ENCODE results near the gene SPATA45. TPM values are rescaled to one million over a fixed set of nuclear protein-coding genes. Genes with fewer than 3 reads are reported as not detected.

SPATA45 gene
- total and polyA plus RNA-seq, 2 of the 13 experiments (the other 11 are each of a cell fraction or from before 2014, with no cell fraction given), result 0.17 to 0.64 TPM

GRCh38 chr1:212791676-212792395, 55.6 kb downstream of the SPATA45 start, which contains the start of the genes NSL1 and TATDN3 (continued):
- peak; percentile 38; the same call in 1 of the 2 replicates for TF ChIP-seq ZBTB14 (CRISPR knock-in tag; IDR thresholded peaks at IDR 0.05)
- peak; percentile 80 for TF ChIP-seq E2F1 (CRISPR knock-in tag; IDR thresholded peaks at IDR 0.05)
- peak; percentile 11; the same call in 1 of the 2 replicates for TF ChIP-seq JUNB (CRISPR knock-in tag; IDR thresholded peaks at IDR 0.05; ENCODE audit: borderline replicate concordance)
- no peak for TF ChIP-seq SNRNP70 (IDR thresholded peaks at IDR 0.05; ENCODE audit: low read depth, low read length)
- peak; percentile 16; the same call in 1 of the 2 replicates for TF ChIP-seq BHLHE40 (IDR thresholded peaks at IDR 0.05; ENCODE audit: low read length)
- no peak for TF ChIP-seq HHEX (CRISPR knock-in tag; IDR thresholded peaks at IDR 0.05)
- 0 out of 2 replicates have a peak, but pooled peaks have one; percentile 30 for TF ChIP-seq ETS1 (CRISPR knock-in tag; IDR thresholded peaks at IDR 0.05)
- no peak for TF ChIP-seq ZNF282 (IDR thresholded peaks at IDR 0.05; ENCODE audit: partially characterized antibody)
- TF ChIP-seq HOXA7 (CRISPR knock-in tag; IDR thresholded peaks at IDR 0.05), result no peak
- TF ChIP-seq MXD1 (CRISPR knock-in tag; IDR thresholded peaks at IDR 0.05), result no peak; the same call in 1 of the 2 replicates
- TF ChIP-seq NBN (conservative IDR thresholded peaks at IDR 0.05), result no peak
- TF ChIP-seq ZNF607 (CRISPR knock-in tag; IDR thresholded peaks at IDR 0.05; ENCODE audit: borderline replicate concordance), result peak; percentile 13; the same call in 1 of the 2 replicates
- peak; percentile 90 for TF ChIP-seq GABPA (IDR thresholded peaks at IDR 0.05; ENCODE audit: low read depth, low read length)
- peak; percentile 98 for TF ChIP-seq GABPA (CRISPR knock-in tag; IDR thresholded peaks at IDR 0.05; ENCODE audit: low read depth)
- no peak for TF ChIP-seq PLSCR1 (CRISPR knock-in tag; IDR thresholded peaks at IDR 0.05; ENCODE audit: borderline replicate concordance)
- 0 out of 2 replicates have a peak, but pooled peaks have one; percentile 33 for TF ChIP-seq MNT (IDR thresholded peaks at IDR 0.05)
- TF ChIP-seq NR2C2 (CRISPR knock-in tag; IDR thresholded peaks at IDR 0.05; ENCODE audit: borderline replicate concordance), result peak; percentile 96
- no peak for TF ChIP-seq CEBPZ (IDR thresholded peaks at IDR 0.05; ENCODE audit: low read length)
- peak; percentile 76; the same call in 1 of the 2 replicates for TF ChIP-seq NFKBIZ (CRISPR knock-in tag; IDR thresholded peaks at IDR 0.05)

Measured in HepG2 (cell line).